Body of pancreas (tissue), 4 donors: Measurements from ENCODE around the gene RMDN3.

Experiments used
- POLR2A ChIP-seq, 3 donors: fragments of 450-650 bp; IDR thresholded peaks; one replicate each; pipeline ENCODE4 v1.6.1; 2016; ENCODE audit warnings: antibody characterized with exemption in 3 of 3, mild to moderate bottlenecking in 2 of 3
- TF ChIP-seq, protein P1 (sequence below), 7 experiments: fragments of 450-650 bp in 4 of 7; fragments of 200-600 bp in 3 of 7; sonication (generic) in 3 of 7; IDR thresholded peaks; one replicate each; pipeline ENCODE4 v1.5.1; 2016 to 2019; ENCODE audit warnings: antibody characterized with exemption in 7 of 7

DNA sequence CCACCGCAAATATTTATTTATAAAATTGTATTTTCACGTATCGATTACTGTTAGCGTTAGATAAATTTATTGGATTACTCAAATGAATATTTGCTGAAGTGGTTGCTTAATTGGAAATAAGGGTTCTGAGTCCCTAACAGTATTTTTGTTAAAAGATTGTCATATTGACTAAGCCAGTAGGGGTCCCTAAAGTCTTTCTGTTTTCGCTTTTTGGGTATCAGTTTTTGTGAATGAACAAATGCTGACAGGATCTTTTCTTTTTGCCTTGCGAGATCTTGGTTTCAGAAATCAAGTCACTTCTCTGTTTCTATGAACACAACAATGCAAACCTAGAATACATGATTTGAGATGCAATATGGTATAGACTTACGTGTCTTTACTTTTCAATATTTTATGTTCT lies 53.0 kb downstream of the RMDN3 start:
- TF ChIP-seq, protein P1, sequence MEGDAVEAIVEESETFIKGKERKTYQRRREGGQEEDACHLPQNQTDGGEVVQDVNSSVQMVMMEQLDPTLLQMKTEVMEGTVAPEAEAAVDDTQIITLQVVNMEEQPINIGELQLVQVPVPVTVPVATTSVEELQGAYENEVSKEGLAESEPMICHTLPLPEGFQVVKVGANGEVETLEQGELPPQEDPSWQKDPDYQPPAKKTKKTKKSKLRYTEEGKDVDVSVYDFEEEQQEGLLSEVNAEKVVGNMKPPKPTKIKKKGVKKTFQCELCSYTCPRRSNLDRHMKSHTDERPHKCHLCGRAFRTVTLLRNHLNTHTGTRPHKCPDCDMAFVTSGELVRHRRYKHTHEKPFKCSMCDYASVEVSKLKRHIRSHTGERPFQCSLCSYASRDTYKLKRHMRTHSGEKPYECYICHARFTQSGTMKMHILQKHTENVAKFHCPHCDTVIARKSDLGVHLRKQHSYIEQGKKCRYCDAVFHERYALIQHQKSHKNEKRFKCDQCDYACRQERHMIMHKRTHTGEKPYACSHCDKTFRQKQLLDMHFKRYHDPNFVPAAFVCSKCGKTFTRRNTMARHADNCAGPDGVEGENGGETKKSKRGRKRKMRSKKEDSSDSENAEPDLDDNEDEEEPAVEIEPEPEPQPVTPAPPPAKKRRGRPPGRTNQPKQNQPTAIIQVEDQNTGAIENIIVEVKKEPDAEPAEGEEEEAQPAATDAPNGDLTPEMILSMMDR (IDR thresholded peaks at IDR 0.05) = peak in 3 of 7 experiments; percentile 12 to 18 (median 16)
- no peak for TF ChIP-seq POLR2A (IDR thresholded peaks at IDR 0.05)
